GM18907 (cell line): Measurements from ENCODE around the gene BOD1L1.

ENCODE experiments used
- ATAC-seq: cut with Tn5 transposase; IDR thresholded peaks from one replicate; pipeline ENCODE4 v1.9.1; 2021; ENCODE audit warnings: mild to moderate bottlenecking, moderate library complexity; ENCODE audit not compliant: unreplicated experiment

The BOD1L1 gene

DNA sequence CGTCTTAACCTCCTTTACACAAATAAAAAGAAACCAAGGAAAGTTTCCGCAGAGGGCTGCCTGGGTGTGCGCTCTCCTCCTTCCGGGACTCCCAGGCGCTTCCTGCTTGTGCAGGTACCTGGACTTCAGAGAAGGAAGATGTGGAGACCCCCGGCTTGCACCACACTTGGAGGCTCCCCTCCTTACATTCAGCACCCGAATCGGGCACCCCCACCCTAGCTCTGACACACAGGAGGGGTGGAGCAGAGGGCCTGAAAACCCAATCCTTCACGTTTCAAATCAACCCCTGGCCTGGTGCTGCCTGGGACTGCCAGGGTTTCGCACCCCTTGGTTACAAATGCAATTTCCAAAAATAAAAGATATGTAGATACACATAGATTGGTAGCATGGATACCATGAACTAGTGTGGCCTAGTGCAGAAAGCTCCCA lies 86.3 kb downstream of the BOD1L1 start:
- ATAC-seq: no peak

DNA sequence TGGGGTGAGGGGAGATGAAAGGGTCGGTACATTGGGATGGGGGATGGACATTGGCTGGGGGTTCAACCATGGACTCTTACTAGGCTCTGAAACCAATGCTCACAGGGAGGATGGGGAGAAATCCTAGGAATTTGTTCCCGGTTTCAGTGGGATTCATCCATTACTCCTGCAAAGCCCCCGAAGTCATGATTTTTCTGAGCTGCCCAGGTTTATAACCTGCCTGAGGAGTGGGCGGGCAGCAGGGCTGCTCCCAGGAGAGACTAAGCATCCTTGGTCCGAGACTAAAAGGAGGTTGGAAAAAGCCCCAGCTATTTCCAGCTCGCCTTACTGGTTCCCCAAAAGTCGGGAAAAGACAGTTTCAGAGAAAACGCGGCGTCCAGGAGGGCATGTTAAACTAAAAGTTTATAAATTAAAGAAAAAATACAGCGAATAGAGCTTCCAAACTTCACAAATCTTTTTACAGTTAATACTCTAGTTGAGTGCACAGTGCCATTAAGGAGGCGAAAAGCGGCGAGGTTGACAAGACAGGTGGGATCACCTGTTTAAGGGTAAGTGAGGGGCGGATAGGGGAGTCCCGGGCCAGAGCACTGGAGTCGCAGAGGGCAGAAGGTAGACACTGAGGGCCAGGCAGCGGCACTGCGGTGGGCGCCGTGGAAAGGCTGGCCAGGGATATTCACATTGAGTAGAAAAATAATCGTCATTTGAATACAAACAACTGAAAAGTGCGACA lies 86.9 kb downstream of the BOD1L1 start:
- ATAC-seq: no peak

DNA sequence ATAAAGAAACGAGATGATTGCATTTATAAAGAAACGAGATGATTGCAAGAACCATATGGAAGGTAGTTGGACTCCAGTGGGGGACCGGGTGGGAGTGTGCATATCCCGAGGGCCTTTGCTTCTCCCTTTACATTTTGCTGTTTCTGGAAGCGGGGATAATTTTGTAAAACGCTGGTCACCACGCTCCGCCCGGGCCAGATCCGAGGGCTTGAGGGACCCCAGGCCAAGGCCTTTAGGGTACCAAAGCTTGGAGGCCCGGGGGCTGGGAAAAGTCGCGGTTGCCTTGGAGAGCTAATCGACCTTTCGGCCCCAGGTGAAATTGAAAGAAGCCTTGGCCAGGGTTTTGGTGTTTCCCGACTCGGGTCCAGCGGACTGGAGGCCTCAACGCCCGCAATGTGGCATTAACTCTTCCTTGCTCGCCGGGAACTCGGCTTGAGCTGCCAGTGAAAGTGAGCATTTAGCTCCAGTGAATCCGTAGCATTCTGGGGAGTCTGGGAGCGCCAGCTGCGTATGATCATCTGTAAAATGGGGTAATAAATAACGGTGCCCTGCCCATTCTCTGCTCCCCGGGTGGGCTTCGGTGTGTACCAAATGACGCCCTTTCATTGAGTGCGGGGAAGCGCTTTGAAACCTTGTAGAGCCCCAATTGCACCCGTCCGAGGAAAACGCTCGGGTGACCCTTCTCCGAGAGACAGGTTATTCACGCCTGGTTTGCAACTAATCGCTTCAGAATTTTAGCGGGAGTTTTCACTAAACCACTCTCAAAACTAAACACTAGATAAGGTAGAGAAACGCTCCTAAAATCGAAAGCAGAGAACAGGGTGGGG lies 87.7 kb downstream of the BOD1L1 start:
- no peak for ATAC-seq

DNA sequence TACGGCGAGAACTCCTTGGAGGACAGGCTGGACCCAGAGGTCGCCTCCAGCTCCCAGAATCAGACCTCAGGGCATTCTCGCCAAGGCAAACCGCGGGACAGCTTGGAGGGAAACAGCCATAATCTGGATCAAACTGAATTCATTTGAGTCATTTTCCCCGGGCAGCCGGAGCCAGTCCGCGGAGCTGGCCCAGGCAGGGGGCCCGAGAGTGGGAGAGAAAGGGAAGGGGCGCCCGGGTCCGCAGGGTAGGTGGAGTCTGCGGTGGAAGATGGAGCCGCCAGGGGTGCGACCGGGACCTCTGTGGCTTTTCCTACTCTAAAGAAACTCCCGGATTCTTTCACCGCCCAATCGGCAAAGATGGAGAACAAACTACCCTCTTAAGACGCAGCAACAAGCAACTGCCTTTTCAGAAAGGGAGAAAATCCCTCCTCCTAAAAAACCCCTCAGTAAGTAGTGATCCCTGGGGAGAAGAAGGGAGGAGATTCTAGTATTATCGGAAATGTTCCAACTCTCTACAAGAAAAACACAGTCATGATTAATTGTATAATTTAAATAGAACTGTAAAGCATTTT lies 88.4 kb downstream of the BOD1L1 start:
- ATAC-seq: no peak

DNA sequence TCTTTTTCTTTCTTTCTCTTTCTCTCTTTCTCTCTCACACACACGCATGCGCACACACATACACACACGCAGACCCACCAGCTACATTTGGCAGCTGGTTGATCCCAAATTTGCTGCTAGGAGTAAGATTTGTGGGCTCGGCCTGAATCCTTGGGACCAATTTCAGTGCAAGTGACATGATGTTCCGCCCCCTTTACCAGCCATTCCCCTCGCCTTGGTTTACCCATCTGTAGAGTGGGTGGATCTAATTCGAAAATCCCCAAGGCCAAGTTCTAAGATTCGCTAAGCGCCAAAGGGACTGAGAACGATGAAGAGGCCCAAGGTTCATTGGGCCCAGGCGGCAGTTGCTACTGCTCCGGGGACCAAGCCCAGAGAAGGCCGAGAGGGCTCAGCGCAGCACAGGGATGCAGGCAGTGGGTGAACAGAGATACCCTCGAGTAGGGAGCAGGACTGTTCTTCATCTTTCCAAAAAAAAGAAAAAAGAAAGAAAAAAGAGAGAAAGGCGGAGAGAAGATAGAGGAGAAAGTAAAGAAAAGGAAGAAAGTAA lies 89.0 kb downstream of the BOD1L1 start:
- ATAC-seq: no peak

DNA sequence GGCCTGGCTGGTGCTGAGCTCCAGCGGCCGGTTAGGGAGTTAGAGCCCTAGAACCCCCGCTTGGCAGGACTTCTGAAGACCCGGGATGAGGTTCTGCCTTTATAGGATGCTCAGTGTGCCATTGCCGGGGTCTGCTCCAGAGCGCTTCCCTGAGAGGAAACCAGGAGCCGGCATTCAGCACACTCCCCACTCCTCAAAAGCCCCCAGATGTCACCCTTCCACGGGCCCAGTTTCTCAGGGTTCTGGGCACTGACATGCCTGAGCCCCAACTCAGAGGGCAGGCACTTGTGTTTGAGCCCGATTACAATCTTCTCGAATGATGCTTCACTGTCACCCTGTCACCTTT lies 89.7 kb downstream of the BOD1L1 start:
- no peak for ATAC-seq

DNA sequence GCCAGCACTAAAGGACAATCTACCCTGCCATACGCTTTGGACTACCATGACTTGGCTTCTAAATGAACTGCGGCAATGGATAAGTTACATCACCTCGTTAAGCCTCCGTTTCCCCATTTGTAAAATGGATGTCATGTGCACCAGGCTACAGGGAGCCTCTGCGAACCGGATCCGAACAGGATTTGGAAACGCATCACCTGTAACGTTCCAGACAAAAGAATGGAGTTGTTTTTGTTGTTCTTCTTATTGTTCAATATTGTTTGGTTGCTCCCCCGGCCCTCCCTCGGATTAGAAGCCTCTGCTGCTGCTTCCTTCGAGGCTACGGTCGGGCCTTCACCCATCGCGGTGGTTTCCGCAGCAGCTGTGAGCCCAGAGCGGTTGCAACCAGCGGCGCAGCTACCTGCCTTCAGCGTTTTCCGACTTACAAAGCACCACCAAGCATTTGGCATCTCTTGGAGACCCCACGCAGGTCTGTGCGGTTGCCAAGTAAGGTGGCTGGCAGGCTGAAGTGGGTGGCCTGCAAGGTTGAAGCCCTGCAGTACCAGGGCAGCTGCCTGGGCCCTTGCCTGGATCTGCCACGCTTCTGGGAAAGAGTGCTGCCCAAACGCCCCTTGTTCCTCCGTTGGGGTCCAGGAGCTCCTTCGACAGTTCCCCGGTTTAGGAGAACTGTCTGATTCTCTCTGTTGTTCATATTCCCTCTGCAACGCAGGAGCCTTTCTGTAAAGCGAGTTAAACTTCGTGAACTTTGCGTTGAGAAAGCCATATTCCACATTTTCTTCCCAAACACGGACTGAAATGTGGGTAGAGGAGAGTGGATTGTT lies 90.3 kb downstream of the BOD1L1 start:
- ATAC-seq: no peak

DNA sequence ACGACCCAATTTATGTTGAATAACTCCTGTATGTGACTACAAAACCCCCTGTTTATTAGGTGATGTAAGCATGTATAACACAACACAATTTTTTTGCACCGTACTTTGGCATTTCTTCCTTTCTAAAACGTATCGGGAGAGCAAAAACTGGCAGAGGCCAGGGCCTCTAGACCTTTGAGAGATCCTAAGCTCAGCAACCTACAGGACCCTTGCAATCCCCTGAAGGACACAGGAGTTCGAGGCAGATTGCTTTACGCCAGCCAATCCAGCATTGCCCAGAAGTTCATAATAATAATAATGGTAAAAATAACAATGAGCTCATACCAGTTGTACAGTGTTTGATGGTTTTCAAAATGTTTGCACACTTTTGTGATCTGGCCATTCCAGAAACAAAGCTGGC lies 90.9 kb downstream of the BOD1L1 start:
- no peak for ATAC-seq

GRCh38 chr4:13535708-13536361 lies 91.7 kb downstream of the BOD1L1 start:
- ATAC-seq: no peak

- no peak for ATAC-seq
Measured at GRCh38 chr4:13535118-13535517, 92.4 kb downstream of the BOD1L1 start.

DNA sequence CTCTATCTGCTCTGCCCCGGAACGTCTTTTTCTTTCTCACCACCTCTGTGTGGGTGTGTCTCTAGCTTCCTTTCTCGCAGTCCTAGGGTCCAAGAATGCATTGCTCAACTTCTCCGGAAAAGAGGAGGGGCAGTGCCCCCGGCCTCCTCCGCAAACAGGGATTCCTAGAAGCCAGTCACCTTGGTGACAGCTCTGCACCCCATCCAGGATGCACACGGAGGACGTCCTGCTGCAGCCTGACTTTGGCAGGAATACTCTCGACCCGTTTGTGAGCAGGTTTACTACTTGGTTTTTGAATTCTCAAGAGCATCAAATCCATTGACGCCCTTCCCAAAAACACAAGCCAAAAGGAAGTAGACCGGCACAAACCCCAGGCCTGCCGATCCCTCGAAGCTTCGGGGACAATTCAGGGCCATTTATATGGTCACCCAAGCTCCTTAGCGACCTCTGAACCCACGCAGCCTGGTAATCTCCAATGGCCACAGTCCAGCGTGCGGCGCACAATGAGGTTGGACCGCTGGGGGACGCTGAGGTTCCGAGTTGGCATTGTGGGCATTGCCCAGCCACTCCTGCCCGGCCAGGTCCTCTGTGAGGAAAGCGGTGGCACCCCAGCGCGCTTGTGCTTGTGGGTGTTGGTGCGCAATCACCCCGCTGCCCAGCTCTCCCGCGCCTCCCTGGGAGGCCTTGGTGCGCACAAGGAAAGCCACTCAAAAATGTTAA lies 93.0 kb downstream of the BOD1L1 start:
- no peak for ATAC-seq

DNA sequence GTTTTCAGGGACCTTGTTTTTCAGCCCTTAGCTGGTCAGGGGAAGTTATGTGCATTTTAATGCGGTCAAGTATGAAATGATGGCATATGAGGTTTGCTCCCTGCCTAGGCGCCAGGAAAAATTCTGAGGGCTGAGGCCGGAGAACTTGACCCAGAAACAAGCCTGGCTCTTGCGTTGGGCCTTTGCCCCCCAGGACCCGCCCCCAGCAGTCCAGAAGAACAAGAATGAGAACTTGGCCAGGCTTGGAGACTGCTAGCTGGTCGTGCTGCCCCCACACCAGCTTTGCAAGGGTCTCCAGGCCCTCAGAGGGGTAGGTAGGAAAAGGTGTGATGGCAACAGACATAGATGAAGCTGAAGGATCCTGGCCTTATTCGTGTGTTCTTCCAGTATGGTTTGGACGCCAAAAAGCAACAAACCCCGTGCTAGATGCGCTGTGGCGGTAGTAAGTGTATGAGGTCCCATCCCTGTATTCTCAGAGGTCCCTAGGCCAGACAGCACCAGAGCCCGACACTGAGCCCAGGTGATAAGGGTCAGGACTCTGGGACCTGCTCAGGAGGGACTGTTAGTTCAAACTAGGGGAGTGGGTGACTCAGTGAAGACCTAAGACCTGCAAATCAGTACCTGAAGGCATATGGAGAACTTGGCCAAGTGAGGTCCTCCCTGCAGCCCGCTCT lies 93.7 kb downstream of the BOD1L1 start:
- ATAC-seq: no peak

DNA sequence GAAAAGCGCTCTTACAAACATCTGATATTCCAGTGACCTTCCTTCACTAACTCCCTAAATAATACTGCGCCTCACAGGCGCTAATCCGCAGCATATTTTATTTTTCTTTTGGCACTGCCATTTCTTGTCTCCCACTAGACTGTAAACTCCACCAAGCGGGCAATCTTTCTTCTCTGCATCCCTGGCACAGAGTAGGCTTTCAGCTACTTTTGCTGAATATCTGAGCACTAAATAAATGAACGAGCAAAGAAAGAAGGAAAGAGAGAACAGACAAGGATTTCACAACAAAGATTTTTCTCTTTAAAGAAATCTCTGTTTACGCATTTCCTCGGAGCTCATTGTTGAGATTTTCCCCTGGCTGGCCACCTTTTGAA lies 95.9 kb downstream of the BOD1L1 start:
- ATAC-seq: no peak

- ATAC-seq: no peak
Measured at GRCh38 chr4:13530823-13531624, 96.5 kb downstream of the BOD1L1 start.

DNA sequence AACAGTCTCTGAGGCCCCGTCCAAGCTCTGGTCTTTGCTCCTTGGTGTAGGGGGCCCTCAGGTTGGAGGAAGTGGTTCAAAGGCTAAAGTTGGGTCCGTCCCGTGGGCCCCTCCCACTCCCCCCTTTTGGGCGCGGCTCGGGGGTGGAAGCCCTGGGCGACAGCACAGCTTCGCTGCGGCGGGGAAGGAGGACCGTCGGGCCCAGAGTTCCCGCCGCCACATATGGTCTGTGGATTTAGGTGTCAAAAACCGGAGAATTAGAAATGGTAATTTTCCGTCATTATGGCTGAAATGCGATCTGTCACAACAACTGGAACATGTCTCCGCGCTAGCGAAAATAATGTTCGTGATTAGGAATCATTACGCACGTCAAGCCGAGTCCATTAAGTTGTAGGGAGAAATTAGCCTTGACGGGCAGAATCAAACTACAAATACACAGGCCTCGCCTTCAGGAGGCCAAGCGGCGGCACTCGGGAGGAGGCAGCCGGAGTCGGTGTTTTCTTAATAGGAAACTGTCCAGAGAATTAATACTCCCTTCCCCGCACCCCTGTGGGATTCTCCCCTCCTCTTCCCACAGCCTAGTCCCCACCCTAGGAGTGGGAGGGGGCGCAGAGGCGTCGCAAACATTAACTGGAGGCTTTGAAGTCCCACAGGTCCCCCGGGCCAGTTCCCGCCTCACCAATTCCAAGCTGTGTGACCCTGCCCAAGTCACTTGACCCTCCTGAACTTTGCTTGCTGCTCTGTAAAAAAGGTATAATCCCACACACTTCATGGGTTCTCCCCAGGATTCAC lies 98.2 kb downstream of the BOD1L1 start:
- ATAC-seq: no peak

DNA sequence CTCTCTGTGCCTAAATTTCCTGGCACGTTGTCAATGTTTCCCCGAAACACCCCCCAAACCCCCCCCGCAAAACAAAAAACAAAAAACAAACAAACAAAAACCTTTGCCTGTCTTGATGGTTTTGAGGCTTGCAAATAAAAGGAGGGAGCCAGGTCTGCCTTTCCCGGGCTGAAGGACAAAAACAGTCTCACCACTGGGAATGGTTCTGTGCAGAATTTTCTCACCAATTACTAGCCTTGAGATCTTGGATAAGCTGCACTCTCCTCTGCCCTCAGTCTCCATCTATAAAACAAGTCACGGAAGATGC lies 98.8 kb downstream of the BOD1L1 start:
- no peak for ATAC-seq

DNA sequence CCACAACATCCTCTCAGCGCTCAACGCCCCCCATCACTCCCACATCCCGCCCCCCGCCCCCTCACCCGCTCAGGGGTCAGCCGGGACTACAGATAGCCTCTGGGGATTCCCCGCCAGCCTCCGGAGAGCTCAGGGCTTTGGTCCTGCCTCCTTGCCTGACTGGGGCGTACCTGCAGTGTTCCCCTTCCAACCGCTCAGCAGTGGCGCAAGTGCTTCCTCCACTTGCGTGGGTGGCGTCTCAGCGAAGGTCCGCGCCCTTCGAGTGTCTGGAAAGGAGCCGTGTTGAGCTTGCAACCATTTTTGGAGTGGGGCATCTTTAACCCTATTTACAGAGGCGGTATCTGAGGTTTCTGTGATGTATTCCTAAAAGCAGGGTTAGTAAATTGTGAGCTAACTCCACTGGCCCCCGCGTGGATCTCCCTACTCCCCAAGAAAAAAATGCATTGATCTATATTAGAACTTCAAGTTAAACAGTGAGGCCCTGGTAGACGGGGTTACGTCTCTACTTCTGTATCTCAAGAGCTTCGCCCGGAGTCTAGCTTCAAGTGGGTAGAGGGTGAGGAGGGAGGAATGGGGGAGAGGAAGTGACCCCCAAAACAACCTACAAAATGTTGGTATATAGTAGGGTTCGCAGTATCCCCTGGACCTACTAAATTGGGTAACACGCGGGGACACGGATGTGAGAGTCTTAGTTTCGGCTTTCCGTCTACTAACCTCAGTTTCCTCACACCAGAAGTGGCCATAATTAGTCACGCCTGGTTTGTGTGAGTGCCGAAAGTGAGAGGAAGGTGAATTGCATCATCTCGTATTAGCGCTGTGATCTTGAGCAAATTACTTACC lies 99.3 kb downstream of the BOD1L1 start:
- ATAC-seq: peak; percentile 85
